HG03432 (cell line): ENCODE data around the gene NPM1.
"Not testable (repeated sequence)": the region's sequence is repeated elsewhere in the genome, so short reads cannot be mapped to it uniquely, and the experiment has no call there.

Experiments used
- ATAC-seq: cut with Tn5 transposase; IDR thresholded peaks from one replicate; pipeline ENCODE4 v1.9.1; 2021; ENCODE audit warnings: mild to moderate bottlenecking, moderate library complexity; ENCODE audit not compliant: unreplicated experiment

Gene NPM1

GRCh38 chr5:171384999-171385398 lies 2.6 kb upstream of the NPM1 start:
- ATAC-seq: not testable (repeated sequence)

GRCh38 chr5:171386006-171386671 lies 1.5 kb upstream of the NPM1 start:
- no peak for ATAC-seq

- ATAC-seq: peak; percentile 0
Measured at GRCh38 chr5:171386861-171387344, 746 bp upstream of the NPM1 start.

- ATAC-seq: peak; percentile 44
Measured at GRCh38 chr5:171387970-171388815, 544 bp downstream of the NPM1 start.

GRCh38 chr5:171388816-171389168 lies 1.1 kb downstream of the NPM1 start:
- no peak for ATAC-seq

- no peak for ATAC-seq
Measured at GRCh38 chr5:171390883-171391677, 3.4 kb downstream of the NPM1 start.

- ATAC-seq: no peak
Measured at GRCh38 chr5:171391996-171392577, 4.4 kb downstream of the NPM1 start.

GRCh38 chr5:171392585-171393159 lies 5.0 kb downstream of the NPM1 start:
- no peak for ATAC-seq

- ATAC-seq: no peak
Measured at GRCh38 chr5:171395042-171395441, 7.4 kb downstream of the NPM1 start.

- ATAC-seq: not testable (repeated sequence)
Measured at GRCh38 chr5:171396583-171396982, 8.9 kb downstream of the NPM1 start.

GRCh38 chr5:171397190-171397589 lies 9.5 kb downstream of the NPM1 start:
- ATAC-seq: no peak

GRCh38 chr5:171397599-171397998 lies 9.9 kb downstream of the NPM1 start:
- ATAC-seq: no peak

GRCh38 chr5:171398660-171399059 lies 11.0 kb downstream of the NPM1 start:
- ATAC-seq: not testable (repeated sequence)

GRCh38 chr5:171400169-171400568 lies 12.5 kb downstream of the NPM1 start:
- no peak for ATAC-seq

- ATAC-seq: no peak
Measured at GRCh38 chr5:171401167-171401947, 13.7 kb downstream of the NPM1 start.

- ATAC-seq: not testable (repeated sequence)
Measured at GRCh38 chr5:171402751-171403150, 15.1 kb downstream of the NPM1 start.

- ATAC-seq: no peak
Measured at GRCh38 chr5:171405615-171406014, 18.0 kb downstream of the NPM1 start.

- no peak for ATAC-seq
Measured at GRCh38 chr5:171407234-171407633, 19.6 kb downstream of the NPM1 start.

GRCh38 chr5:171409164-171410136 lies 21.8 kb downstream of the NPM1 start:
- no peak for ATAC-seq
